NAMALWA (cell line): ENCODE results near the gene GPN2.
A peak's percentile ranks its signal among the peaks of the same experiment; 100 is the strongest.
"Not testable (repeated sequence)": the region's sequence is repeated elsewhere in the genome, so short reads cannot be mapped to it uniquely, and the experiment has no call there.

ENCODE experiments used
- DNase-seq: peaks from one replicate; pipeline ENCODE4 v3.0.0-alpha.2; 2015; ENCODE audit warnings: low spot score

The GPN2 gene

GRCh38 chr1:26900815-26901511 lies 10.9 kb upstream of the GPN2 start:
- no peak for DNase-seq

- peak; percentile 93 for DNase-seq
Observed at GRCh38 chr1:26900001-26900814, 10.1 kb upstream of the GPN2 start, which contains the start of gene GPATCH3. Gene GPATCH3, minus strand, starts transcription at chr1:26900467. Its CDS starts 25 bp downstream, at chr1:26900442.

- DNase-seq, result no peak
Observed at GRCh38 chr1:26897351-26897750, 7.3 kb upstream of the GPN2 start.

- DNase-seq, result no peak
Observed at GRCh38 chr1:26894263-26894662, 4.2 kb upstream of the GPN2 start.

GRCh38 chr1:26890467-26890796 lies 349 bp upstream of the GPN2 start:
- no peak for DNase-seq

GRCh38 chr1:26888231-26888630 lies 1.9 kb downstream of the GPN2 start:
- DNase-seq, result no peak

- peak; percentile 68 for DNase-seq
Observed at GRCh38 chr1:26887125-26887524, 3.0 kb downstream of the GPN2 start.

- DNase-seq, result no peak
Observed at GRCh38 chr1:26882696-26883463, 7.2 kb downstream of the GPN2 start.

- not testable (repeated sequence) for DNase-seq
Observed at GRCh38 chr1:26881611-26882010, 8.5 kb downstream of the GPN2 start.

GRCh38 chr1:26879793-26880192 lies 10.3 kb downstream of the GPN2 start:
- no peak for DNase-seq

- no peak for DNase-seq
Observed at GRCh38 chr1:26877326-26877725, 12.8 kb downstream of the GPN2 start.

GRCh38 chr1:26874896-26875295 lies 15.2 kb downstream of the GPN2 start:
- DNase-seq, result no peak

GRCh38 chr1:26873097-26873496 lies 17.0 kb downstream of the GPN2 start:
- not testable (repeated sequence) for DNase-seq

GRCh38 chr1:26864610-26865480 lies 25.2 kb downstream of the GPN2 start:
- peak; percentile 98 for DNase-seq

GRCh38 chr1:26863685-26864077 lies 26.4 kb downstream of the GPN2 start:
- DNase-seq, result no peak

- peak; percentile 59 for DNase-seq
Observed at GRCh38 chr1:26862781-26863684, 27.1 kb downstream of the GPN2 start, which contains the start of gene SFN. Gene SFN, plus strand, starts transcription at chr1:26863149. Its CDS starts 64 bp downstream, at chr1:26863213.

GRCh38 chr1:26861889-26862378 lies 28.1 kb downstream of the GPN2 start:
- no peak for DNase-seq

GRCh38 chr1:26861286-26861701 lies 28.8 kb downstream of the GPN2 start:
- DNase-seq, result no peak

- no peak for DNase-seq
Observed at GRCh38 chr1:26858891-26859640, 31.0 kb downstream of the GPN2 start.

GRCh38 chr1:26858160-26858559 lies 31.9 kb downstream of the GPN2 start:
- no peak for DNase-seq
